Right renal cortex interstitium (tissue), 3 donors: ENCODE data around the gene SRRM2. TPM values are rescaled to one million over a fixed set of nuclear protein-coding genes. Genes with fewer than 3 reads are reported as not detected.
A peak's percentile ranks its signal among the peaks of the same experiment; 100 is the strongest.

Source experiments
- DNase-seq, 3 donors: peaks; one replicate each; pipeline ENCODE4 v3.0.0-alpha.2; 2013; ENCODE audit warnings: low read depth in 3 of 3, low spot score in 2 of 3
- polyA plus RNA-seq, 3 donors: library from polyadenylated mRNA; unstranded; fragments of 120-200 nt; gene quantifications; one replicate each; pipeline ENCODE4 v1.2.1, GENCODE V29; 2013; ENCODE audit not compliant: insufficient read length in 3 of 3

SRRM2 gene
- polyA plus RNA-seq = 100 to 1,000 TPM; 383 to 548 (median 392) TPM

DNA sequence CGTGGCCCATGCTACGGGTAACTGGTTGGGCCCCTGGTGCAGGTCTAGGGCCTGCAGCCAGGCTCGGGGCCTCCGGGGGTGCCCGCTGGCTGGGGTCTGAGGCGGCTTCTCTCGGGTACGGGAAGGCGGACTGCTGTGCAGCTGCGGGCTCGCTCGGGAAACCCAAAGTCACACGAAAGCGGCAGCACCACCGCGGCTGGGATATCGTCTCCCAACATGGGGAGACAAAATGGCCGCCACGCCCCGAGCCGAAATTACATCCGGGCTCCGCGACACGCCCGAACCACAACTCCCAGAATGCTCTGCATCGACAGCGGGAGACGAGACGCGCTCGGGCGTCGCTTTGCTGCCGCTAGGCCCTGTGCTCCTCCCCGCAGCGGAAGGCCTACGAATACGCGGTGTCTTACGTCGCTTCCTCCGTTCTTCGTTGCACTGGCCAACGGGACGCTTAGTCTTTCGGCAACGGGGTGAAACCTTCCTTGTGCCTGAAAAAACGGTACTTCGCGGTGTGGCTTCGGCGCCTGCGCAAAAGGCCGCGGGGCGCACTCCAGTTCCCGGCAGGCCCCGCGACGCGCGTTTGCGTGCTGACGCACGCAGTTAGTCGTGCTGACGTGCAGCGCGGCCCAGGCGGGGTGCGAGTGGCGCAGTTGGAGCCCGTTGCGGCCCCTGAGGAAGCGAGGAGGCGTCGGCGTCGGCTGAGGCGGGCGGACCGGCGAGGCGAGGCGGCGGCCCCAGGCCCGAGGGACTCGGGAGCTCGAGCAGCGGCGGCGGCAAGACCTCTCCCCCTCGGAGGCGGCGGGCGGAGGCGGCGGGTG, at the start of gene SRRM2:
Gene SRRM2, plus strand, starts transcription at position 604 of the 815 bp plus-strand sequence. CDS start 3,727 bp downstream, outside the sequence.
- peak; percentile 94 to 100 (median 97) for DNase-seq

- no peak for DNase-seq
These were observed 49.3 kb upstream of the SRRM2 start for GRCh38 chr16:2702871-2703745.

DNA sequence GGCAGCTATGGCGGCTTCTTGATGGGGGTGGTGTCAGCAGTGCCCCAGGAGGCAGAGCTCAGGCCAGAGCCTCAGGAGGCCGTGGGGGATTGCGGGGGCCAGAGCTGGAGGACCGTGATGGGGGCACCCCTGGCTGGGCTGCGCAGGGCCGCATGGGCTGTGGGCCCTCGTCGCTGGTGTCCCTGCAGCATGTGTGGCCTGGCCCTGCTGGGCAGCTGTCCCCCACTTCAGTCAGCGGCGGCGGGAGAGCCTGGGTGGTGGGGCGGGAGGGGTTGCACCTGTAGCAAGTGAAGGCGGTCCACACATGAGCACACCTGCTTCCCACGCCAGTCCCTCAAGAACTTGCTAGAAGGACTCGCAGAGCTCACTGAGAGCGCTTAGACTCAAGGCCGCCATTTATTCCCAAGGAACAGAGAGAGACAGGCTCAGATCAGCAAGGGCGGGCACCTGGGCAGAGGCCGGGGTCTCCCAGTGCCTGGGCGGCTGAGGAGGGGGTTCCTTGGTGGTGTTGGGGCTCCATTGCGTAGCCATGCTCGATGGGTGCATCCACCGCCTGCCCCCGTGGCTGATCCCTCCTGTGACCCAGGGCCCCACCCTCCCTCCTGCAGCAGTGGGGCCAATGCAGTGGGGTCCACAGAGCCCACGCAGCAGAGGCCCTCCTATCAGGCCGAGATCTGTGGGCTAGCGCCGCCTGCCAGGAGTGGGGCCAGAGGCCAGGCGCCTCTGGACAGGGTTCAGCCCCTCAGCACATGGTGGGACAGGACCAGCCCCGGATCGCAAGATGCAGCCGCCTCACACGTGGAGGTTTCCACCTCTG, 48.1 kb upstream of the SRRM2 start:
- DNase-seq = no peak

DNA sequence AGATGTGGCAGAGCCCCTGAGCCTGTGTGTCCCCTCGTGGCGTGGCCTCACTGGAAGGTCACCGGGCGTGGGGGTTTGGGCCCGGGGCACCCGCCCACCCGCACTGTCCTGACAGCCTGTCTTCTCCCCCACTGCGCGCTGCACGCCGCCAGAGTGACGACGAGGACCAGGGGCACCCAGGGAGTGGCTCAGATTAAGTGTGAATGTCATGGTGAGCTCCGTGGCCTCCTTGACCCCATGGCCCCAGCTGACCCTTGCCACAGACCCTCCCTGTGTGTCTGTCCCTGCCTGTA, 47.5 kb upstream of the SRRM2 start:
- DNase-seq = no peak

DNA sequence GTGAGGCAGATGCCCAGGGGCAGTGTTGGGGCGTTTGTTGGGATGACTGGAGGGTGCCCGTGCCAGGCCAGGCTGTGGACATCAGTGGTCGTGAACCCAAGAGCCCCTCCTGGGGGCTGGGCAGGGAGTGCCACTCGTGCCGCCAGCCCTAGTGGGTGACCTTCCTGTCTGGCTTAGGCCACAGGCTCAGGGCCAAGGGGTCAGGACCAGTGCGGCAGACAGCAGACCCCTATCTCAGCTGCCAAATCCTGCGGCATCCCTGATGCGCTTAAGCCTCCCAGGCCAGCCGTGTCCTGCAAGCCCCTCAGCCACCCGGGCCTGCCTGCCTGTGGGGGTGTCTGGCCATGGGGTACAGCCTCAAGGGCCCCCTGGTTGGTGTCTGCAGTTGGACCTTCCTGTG, 47.1 kb upstream of the SRRM2 start:
- no peak for DNase-seq

DNA sequence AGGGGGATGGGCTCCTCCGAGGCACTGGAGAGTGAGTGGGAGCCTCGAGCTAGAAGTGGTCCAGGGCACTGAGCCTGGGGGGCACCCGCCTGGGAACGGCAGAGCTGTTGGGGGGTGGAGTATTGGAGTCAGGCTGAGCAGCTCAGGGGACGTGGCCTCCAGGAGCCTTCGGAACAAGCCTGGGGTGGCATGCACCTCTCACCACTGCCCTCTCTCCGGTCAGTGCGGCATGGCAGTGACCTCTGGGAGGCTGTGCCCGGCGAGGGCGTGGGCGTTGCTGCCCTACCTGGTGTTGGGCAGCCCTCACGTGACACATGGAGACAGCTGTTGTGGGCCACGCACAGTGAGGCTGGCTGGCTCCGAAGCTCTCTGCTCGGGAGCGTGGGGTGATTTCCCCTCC, 46.4 kb upstream of the SRRM2 start:
- DNase-seq = no peak

DNA sequence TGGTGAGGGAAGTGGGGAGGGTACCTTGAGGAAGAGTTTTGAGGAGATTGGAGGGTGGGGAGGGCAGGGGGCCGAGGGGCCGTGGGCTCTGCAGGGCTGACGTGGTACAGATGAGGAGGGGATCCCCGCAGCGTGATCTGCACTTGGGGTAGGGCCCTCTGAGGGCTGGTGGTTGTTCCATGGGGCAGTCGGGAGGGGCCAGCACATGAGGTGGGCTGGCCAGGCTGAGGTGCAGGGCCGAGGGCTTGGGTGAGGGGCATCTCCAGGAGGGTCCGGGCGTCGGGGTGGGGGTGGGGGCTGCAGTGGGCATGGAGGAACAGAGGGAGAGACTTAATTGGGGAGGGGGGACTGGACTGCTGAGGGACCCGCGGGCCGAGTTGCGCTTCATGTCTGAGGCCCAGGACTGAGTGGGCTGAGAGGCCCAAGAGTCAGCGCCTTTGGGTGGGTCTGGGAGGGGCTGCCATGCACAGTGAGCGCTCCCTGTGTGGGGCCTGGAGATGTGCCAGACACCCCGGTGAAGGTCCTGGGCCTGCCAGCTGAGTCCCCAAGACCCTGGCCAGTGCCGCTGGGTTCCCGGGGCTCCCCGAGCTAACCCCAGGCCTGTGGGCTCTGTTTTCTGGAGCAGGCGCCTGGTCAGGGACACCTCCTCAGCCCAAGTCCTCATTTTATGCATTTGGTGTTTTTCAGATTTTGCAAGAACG, 45.7 kb upstream of the SRRM2 start:
- DNase-seq = no peak

- no peak for DNase-seq
These were observed 44.8 kb upstream of the SRRM2 start for GRCh38 chr16:2707368-2708289.

DNA sequence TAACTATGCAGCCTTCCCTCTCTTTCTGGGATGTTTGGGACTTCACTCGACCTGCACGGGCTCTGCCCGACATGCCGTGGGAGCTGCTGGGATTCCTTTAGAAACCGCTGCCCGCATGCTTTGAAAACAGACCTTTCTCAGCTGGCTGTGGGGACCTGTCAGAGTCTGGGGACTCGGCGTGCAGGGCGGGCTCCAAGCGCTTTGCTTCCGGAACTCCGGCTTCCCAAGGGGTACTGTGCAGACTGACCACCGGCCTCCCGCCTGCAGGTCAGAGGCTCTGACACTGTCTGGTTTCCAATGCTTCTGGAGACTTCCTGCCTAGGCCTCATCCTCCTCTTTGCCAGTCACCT, 44.2 kb upstream of the SRRM2 start:
- DNase-seq = no peak

- no peak for DNase-seq
These were observed 43.4 kb upstream of the SRRM2 start for GRCh38 chr16:2708955-2709587.

GRCh38 chr16:2709588-2709984, 42.9 kb upstream of the SRRM2 start:
- no peak for DNase-seq

DNA sequence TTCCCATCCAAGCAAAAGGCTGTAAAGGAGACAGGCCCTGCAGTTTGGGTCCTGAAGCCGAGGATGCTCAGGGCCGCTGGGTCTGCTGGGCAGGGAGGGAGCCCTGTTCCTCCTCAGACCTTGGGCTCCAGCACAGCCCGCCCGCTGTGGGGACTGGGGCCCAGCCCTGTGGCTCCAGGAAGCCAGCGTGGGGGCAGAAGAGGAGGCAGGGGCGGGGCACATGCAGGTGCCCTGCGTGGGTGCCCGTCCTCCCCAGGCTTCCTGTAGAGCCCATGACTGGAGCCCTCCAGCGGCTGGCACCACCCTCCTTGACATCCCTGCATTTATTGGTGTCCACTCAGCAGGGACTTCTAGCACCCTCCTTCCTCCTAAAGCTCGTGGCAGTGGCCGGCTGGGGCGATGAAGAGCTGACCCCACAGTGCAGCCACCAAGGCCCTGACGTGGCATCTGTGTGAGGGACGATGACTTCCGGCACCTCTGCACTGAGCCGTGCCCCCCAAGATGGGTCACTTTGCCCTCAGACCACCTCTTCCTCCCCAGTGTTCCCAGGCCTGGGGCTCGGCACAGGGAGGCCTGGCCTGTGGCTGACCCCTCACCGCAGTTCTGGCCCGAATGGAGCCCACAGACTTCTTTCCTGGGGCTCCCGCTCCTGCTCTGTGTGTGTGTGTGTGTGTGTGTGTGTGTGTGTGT, 42.3 kb upstream of the SRRM2 start:
- DNase-seq = no peak

- DNase-seq = no peak
These were observed 41.7 kb upstream of the SRRM2 start for GRCh38 chr16:2710711-2711231.

DNA sequence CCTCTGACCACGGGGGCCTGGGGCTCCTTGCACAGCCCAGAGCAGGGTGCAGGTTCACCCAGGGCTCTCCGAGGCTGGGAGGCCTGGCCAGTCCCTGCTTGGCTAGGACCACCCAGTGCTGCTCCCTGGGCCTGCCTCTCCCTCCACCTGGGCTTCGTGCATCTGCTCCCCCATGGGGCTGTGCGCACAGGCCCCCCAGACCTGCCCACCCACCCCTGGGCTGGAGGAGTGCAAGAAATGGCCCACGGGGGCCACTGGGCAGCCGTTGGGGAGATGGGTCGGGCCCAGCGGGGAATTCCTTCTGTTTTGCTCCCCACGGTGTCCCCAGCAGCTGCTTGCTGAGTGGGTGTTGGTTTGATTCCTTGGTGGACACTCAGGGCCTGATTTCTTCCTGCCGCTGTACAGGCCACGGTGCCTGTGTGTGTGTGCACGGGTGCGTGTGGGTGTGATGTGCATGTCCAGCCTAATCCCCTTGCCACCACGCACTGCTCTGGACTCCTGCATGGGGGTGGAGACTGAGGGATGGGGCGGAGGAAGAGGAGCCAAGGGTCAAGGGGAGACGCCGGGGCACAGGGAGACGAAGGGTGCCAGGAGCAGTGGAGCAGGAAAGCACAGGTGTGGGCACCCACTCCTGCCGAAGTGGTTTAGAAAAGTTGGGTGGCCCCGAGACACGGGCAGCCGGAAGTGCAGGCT, 40.9 kb upstream of the SRRM2 start:
- no peak for DNase-seq

GRCh38 chr16:2712063-2712441, 40.4 kb upstream of the SRRM2 start:
- no peak for DNase-seq

DNA sequence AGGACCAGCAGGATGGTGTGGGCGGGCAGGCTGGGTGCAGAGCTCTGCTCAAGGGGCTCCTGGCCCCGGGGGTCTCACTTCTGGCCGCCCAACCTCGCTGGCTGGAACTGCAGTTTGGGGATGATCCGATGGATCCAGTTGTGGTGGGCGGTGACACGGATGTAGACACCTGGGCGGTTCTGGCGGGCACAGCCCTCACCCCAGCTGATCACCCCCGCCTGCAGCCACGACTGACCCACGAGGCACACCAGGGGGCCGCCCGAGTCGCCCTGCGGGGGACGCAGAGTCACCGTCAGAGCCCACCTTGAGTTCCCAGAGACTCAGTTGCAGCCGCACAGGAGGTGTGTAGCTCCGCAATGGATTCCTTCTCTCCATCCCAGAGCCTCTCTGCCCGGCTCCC, 39.9 kb upstream of the SRRM2 start:
- no peak for DNase-seq

- no peak for DNase-seq
These were observed 38.9 kb upstream of the SRRM2 start for GRCh38 chr16:2713523-2713922.
